IMR-90 (cell line): Measurements from ENCODE around the gene HTRA2. TPM values are rescaled to one million over a fixed set of nuclear protein-coding genes. Genes with fewer than 3 reads are reported as not detected.

ENCODE experiments used
- ATAC-seq: fragments of 200-7000 bp; cut with Tn5 transposase; 2 replicates; pipeline ENCODE4 v1.9.1; 2020; ENCODE audit warnings: low read depth, mild to moderate bottlenecking, moderate library complexity
- BruUV-seq: library from RNA; stranded (reverse); fragments of 400-500 nt; replicated peaks from 2 replicates; lab custom pipeline; 2021; lab: Mats Ljungman, UMichigan
- CTCF ChIA-PET: fragments of 300-600 bp; formaldehyde crosslinking; extraction: SDS; loops from one replicate; lab custom pipeline; 2021; ENCODE audit warnings: antibody characterized with exemption; lab: Yijun Ruan, JAX
- POLR2A ChIA-PET: fragments of 300-600 bp; sonication (Branson Sonifier 250); formaldehyde crosslinking; loops from one replicate; lab custom pipeline; 2022; ENCODE audit warnings: antibody characterized with exemption; ENCODE audit not compliant: unreplicated experiment; lab: Charles Lee
- DNase-seq: peaks from one replicate; pipeline ENCODE4 v3.0.0; 2013
- H2AFZ ChIP-seq: replicated peaks from 2 replicates; pipeline ENCODE3; 2013; ENCODE audit warnings: low read length, mild to moderate bottlenecking; ENCODE audit not compliant: poor library complexity
- H2AK5ac ChIP-seq: 2 replicates; pipeline ENCODE4 v1.6.1; 2013; ENCODE audit warnings: low read depth, low read length, inconsistent platforms
- H2AK9ac ChIP-seq: replicated peaks from 2 replicates; pipeline ENCODE3; 2013; ENCODE audit warnings: mild to moderate bottlenecking, low read depth, low read length, moderate library complexity; ENCODE audit not compliant: poor library complexity
- H2BK120ac ChIP-seq: 2 replicates; pipeline ENCODE4 v1.6.1; 2013; ENCODE audit warnings: low read depth, low read length, inconsistent platforms
- H2BK15ac ChIP-seq: 3 replicates; pipeline ENCODE4 v1.6.1; 2013; ENCODE audit warnings: low read depth, low read length, inconsistent platforms
- H2BK20ac ChIP-seq: 2 replicates; pipeline ENCODE4 v1.6.1; 2013; ENCODE audit warnings: low read depth, mild to moderate bottlenecking, inconsistent platforms, low read length, moderate library complexity
- H2BK5ac ChIP-seq: 2 replicates; pipeline ENCODE4 v1.6.1; 2013; ENCODE audit warnings: mild to moderate bottlenecking, low read depth, low read length, inconsistent platforms; ENCODE audit not compliant: poor library complexity, severe bottlenecking
- H3K14ac ChIP-seq: replicated peaks from 2 replicates; pipeline ENCODE4 v1.6.1; 2013; ENCODE audit warnings: low read depth, low read length, inconsistent platforms
- H3K18ac ChIP-seq: 2 replicates; pipeline ENCODE4 v1.6.1; 2013; ENCODE audit warnings: low read depth, low read length, control low read depth
- H3K23ac ChIP-seq: 2 replicates; pipeline ENCODE4 v1.6.1; 2013; ENCODE audit warnings: low read depth, low read length, inconsistent platforms
- H3K27ac ChIP-seq: 2 replicates; pipeline ENCODE4 v1.5.1; 2013; ENCODE audit warnings: mild to moderate bottlenecking, control low read depth, low read length; ENCODE audit not compliant: insufficient read depth
- H3K27me3 ChIP-seq: 2 replicates; pipeline ENCODE4 v1.6.1; 2013; ENCODE audit warnings: low read length; ENCODE audit not compliant: control insufficient read depth, insufficient read depth
- H3K36me3 ChIP-seq: 2 replicates; pipeline ENCODE4 v1.6.1; 2013; ENCODE audit warnings: low read length, mixed read lengths; ENCODE audit not compliant: control insufficient read depth, insufficient read depth
- H3K4ac ChIP-seq: 2 replicates; pipeline ENCODE4 v1.6.1; 2013; ENCODE audit warnings: low read depth, low read length, inconsistent platforms
- H3K4me1 ChIP-seq: 2 replicates; pipeline ENCODE4 v1.6.1; 2013; ENCODE audit warnings: low read length, mixed read lengths; ENCODE audit not compliant: control insufficient read depth, insufficient read depth
- H3K4me2 ChIP-seq: 2 replicates; pipeline ENCODE4 v1.6.1; 2013; ENCODE audit warnings: low read depth, mild to moderate bottlenecking, control low read depth, low read length, moderate library complexity
- H3K4me3 ChIP-seq: 2 replicates; pipeline ENCODE4 v1.5.1; 2013; ENCODE audit warnings: low read depth, mild to moderate bottlenecking, control low read depth, low read length, moderate library complexity; ENCODE audit not compliant: insufficient read depth
- H3K56ac ChIP-seq: 2 replicates; pipeline ENCODE4 v1.6.1; 2013; ENCODE audit warnings: low read length, inconsistent platforms; ENCODE audit not compliant: insufficient read depth; ENCODE audit errors: extremely low read depth
- H3K79me1 ChIP-seq, 2 experiments: 2 replicates each; pipeline ENCODE4 v1.6.1; 2013; ENCODE audit warnings: low read length in 2 of 2, inconsistent platforms in 1 of 2, low read depth in 1 of 2
- H3K9ac ChIP-seq: 2 replicates; pipeline ENCODE4 v1.6.1; 2013; ENCODE audit warnings: low read depth, low read length, control low read depth
- H3K9me1 ChIP-seq: 2 replicates; pipeline ENCODE4 v1.6.1; 2013; ENCODE audit warnings: low read length, inconsistent platforms; ENCODE audit not compliant: insufficient read depth
- H3K9me3 ChIP-seq: 2 replicates; pipeline ENCODE4 v1.6.1; 2013; ENCODE audit warnings: low read length; ENCODE audit not compliant: control insufficient read depth, insufficient read depth
- H4K20me1 ChIP-seq: 2 replicates; pipeline ENCODE4 v1.6.1; 2013; ENCODE audit warnings: low read length, inconsistent platforms; ENCODE audit not compliant: insufficient read depth
- H4K5ac ChIP-seq: 2 replicates; pipeline ENCODE4 v1.6.1; 2013; ENCODE audit warnings: mild to moderate bottlenecking, low read depth, low read length, control low read depth
- H4K8ac ChIP-seq, 2 experiments: 2 replicates each; pipeline ENCODE4 v1.6.1; 2013; ENCODE audit warnings: low read depth in 2 of 2, low read length in 2 of 2, control low read depth in 1 of 2, inconsistent platforms in 1 of 2
- H4K91ac ChIP-seq: 2 replicates; pipeline ENCODE4 v1.6.1; 2013; ENCODE audit warnings: low read depth, low read length, inconsistent platforms; ENCODE audit not compliant: insufficient read depth
- FOS ChIP-seq: fragments of 150-350 bp; IDR thresholded peaks from 2 replicates; pipeline ENCODE4 v1.6.1; 2016; ENCODE audit warnings: low read depth, low read length
- MAZ ChIP-seq: IDR thresholded peaks from 2 replicates; pipeline ENCODE4 v1.6.1; 2012; ENCODE audit warnings: low read depth, mild to moderate bottlenecking, low read length, improper control_type of control experiment, moderate library complexity, borderline replicate concordance
- MXI1 ChIP-seq: IDR thresholded peaks from 2 replicates; pipeline ENCODE4 v1.6.1; 2012; ENCODE audit warnings: low read depth, mild to moderate bottlenecking, low read length, moderate library complexity, borderline replicate concordance
- POLR2A ChIP-seq: IDR thresholded peaks from 2 replicates; pipeline ENCODE4 v1.6.1; 2012; ENCODE audit warnings: mild to moderate bottlenecking, low read depth, low read length
- WGBS, 2 experiments: methylation state at CpG; one replicate each; pipeline versions ENCODE4 v1.1.5 to v1.1.7; 2013; ENCODE audit warnings: missing lambda C conversion rate in 2 of 2; ENCODE audit not compliant: insufficient read length in 1 of 2; ENCODE audit errors: extremely low coverage in 2 of 2; 5-methylcytosine and 5-hydroxymethylcytosine counted together
- dilution Hi-C: fragments of 300-500 bp; cut with HindIII; formaldehyde crosslinking; loops from one replicate; pipeline ENCODE4 v1.14.3; 2018; ENCODE audit warnings: low sequenced_read_pairs; ENCODE audit not compliant: unreplicated experiment
- in situ Hi-C: fragments of 300-500 bp; cut with MboI; formaldehyde crosslinking; loops from 3 replicates; pipeline ENCODE4 v1.14.3; 2019; ENCODE audit warnings: low sequenced_read_pairs, inconsistent platforms, mixed read lengths
- intact Hi-C: fragments of 100-400 bp; cut with micrococcal nuclease; formaldehyde crosslinking; loops from 2 replicates; pipeline ENCODE4 v1.10.0; 2022
- polyA plus RNA-seq, 3 experiments: library from polyadenylated mRNA; depleted of rRNA; stranded (reverse); fragments of >200 nt; gene quantifications; 2 replicates each; pipeline ENCODE4 v1.2.3, GENCODE V29; 2012; ENCODE audit warnings: low replicate concordance in 1 of 3
- total RNA-seq: library from RNA; depleted of rRNA; stranded (reverse); fragments of >200 nt; gene quantifications from 2 replicates; pipeline ENCODE4 v1.2.3, GENCODE V29; 2012

HTRA2 gene
- total and polyA plus RNA-seq, 2 of the 4 experiments (the other 2 are of a cell fraction): 23.6 to 28.1 TPM

GRCh38 chr2:74577448-74577847 is 47.7 kb downstream of the HTRA2 start:
- ChIA-PET CTCF (interaction anchor here (0.6 to 1.1 kb wide), 4 partner anchors 9 to 749 kb away, joined by 3 to 8 read pairs (median 4); partner anchors contain the start of genes CCDC142, STAMBP and TTC31), POLR2A (no interaction called here)
- no peaks in the 10 kb centered on the region for H4K20me1 ChIP-seq
- peak overlapping the region; percentile 90 for H2BK120ac ChIP-seq
- no peak overlapping the region for H3K9ac ChIP-seq
- peak; percentile 64 for DNase-seq
- no peaks in the 10 kb centered on the region for H3K9me3 ChIP-seq
- H4K91ac ChIP-seq: peak overlapping the region; percentile 68
- no peak overlapping the region for H3K4me3 ChIP-seq
- WGBS, 2 experiments: no CpG with 5 or more reads among the region's 2 CpGs
- in situ Hi-C loops (loop anchor here (5.0 kb wide), 1 partner anchor 95 kb away; the partner anchor contains the start of genes CCDC142 and TTC31), dilution Hi-C loops (no loop called here), intact Hi-C loops (loop anchor here (2.0 to 5.0 kb wide), 2 partner anchors 49 to 325 kb away; partner anchors contain the start of genes AUP1 and HTRA2)
- no peaks in the 10 kb centered on the region for H3K36me3 ChIP-seq
- no peak overlapping the region for H3K4me2 ChIP-seq
- H3K4me1 ChIP-seq: peaks cover 21% of the 10 kb centered on the region
- no peak for ATAC-seq
- H2BK5ac ChIP-seq: peak overlapping the region; percentile 98
- H2AK5ac ChIP-seq: peak overlapping the region; percentile 65; the same call in 1 of the 2 replicates
- H3K27me3 ChIP-seq: no peaks in the 10 kb centered on the region
- H2AK9ac ChIP-seq: no peak overlapping the region
- no peaks in the 10 kb centered on the region for H3K79me1 ChIP-seq
- no TSS peak for BruUV-seq
- peak overlapping the region; percentile 30; the same call in 1 of the 2 replicates for H3K56ac ChIP-seq
- H3K14ac ChIP-seq: peak overlapping the region; percentile 52; the same call in 1 of the 2 replicates
- H3K4ac ChIP-seq: peak overlapping the region; percentile 91
- H4K5ac ChIP-seq: peak overlapping the region; percentile 54
- H3K27ac ChIP-seq: peak overlapping the region; percentile 51; the same call in 1 of the 2 replicates
- H2AFZ ChIP-seq: peak overlapping the region; percentile 60
- peak overlapping the region; percentile 75; the same call in 2 of the 3 replicates for H2BK15ac ChIP-seq
- H2BK20ac ChIP-seq: peak overlapping the region; percentile 41; the same call in 1 of the 2 replicates
- H3K9me1 ChIP-seq: peaks cover 20% of the 10 kb centered on the region; the same call in 1 of the 2 replicates
- H3K18ac ChIP-seq: peak overlapping the region; percentile 62; the same call in 1 of the 2 replicates
- H3K23ac ChIP-seq: no peak overlapping the region
- H4K8ac ChIP-seq: peak overlapping the region; percentile 17 to 81; a peak in 3 of 4 replicates
- TF ChIP-seq MAZ (no peak), FOS (no peak), MXI1 (no peak), POLR2A (no peak)
